Measurements from ENCODE around the gene RIMBP2. TPM values are rescaled to one million over a fixed set of nuclear protein-coding genes. Genes with fewer than 3 reads are reported as not detected.

Gene RIMBP2
- total and polyA plus RNA-seq, 2 experiments from 2014 or later, result not detected

GRCh38 chr12:130522244-130522834 lies 193.8 kb downstream of the RIMBP2 start:
- DNase-seq, result no peak
- Histone ChIP-seq H3K4me3 (no peak overlapping the region), H3K9ac (no peak overlapping the region), H3F3A (ENCODE audit: insufficient read depth) (no peaks in the 10 kb centered on the region), H3K36me3 (ENCODE audit: low read depth) (no peaks in the 10 kb centered on the region), H4K20me1 (ENCODE audit: insufficient read depth) (no peaks in the 10 kb centered on the region), H2AFZ (no peak overlapping the region), H3K9me3 (ENCODE audit: low read depth) (no peaks in the 10 kb centered on the region), H3K4me2 (ENCODE audit: unreplicated experiment) (no peak overlapping the region), H3K9me2 (ENCODE audit: insufficient read depth) (no peaks in the 10 kb centered on the region), H3K79me2 (ENCODE audit: insufficient read depth) (no peaks in the 10 kb centered on the region), H3K27me3 (replicated peaks; ENCODE audit: insufficient read depth) (no peaks in the 10 kb centered on the region), H3K4me1 (ENCODE audit: insufficient read depth) (no peaks in the 10 kb centered on the region), H3K27ac (no peak overlapping the region)
- WGBS, 2 experiments (ENCODE audit: low coverage in 1 of 2, low lambda C conversion rate in 2 of 2, missing lambda C conversion rate in 2 of 2), result 6 to 10% methylated on average over 17 of the region's 17 CpGs
- in situ Hi-C loops (cut with MboI), result no loop called here
- TF ChIP-seq EZH2phosphoT487 (IDR thresholded peaks at IDR 0.05; ENCODE audit: insufficient read depth, low read depth) (no peak), EZH2 (IDR thresholded peaks at IDR 0.05; ENCODE audit: insufficient read depth, poor library complexity, severe bottlenecking) (no peak)

GRCh38 chr12:130521375-130522124 lies 194.5 kb downstream of the RIMBP2 start:
- H3F3A ChIP-seq (ENCODE audit: insufficient read depth), result no peaks in the 10 kb centered on the region
- H3K27me3 ChIP-seq (replicated peaks; ENCODE audit: insufficient read depth), result no peaks in the 10 kb centered on the region
- H3K9me3 ChIP-seq (ENCODE audit: low read depth), result no peaks in the 10 kb centered on the region
- no peaks in the 10 kb centered on the region for H3K36me3 ChIP-seq (ENCODE audit: low read depth)
- no peak overlapping the region for H3K4me3 ChIP-seq
- H3K4me2 ChIP-seq (ENCODE audit: unreplicated experiment), result no peak overlapping the region
- H2AFZ ChIP-seq, result no peak overlapping the region
- no peak for DNase-seq
- no peaks in the 10 kb centered on the region for H3K9me2 ChIP-seq (ENCODE audit: insufficient read depth)
- H3K4me1 ChIP-seq (ENCODE audit: insufficient read depth), result no peaks in the 10 kb centered on the region
- no peaks in the 10 kb centered on the region for H3K79me2 ChIP-seq (ENCODE audit: insufficient read depth)
- in situ Hi-C loops (cut with MboI), result no loop called here
- TF ChIP-seq EZH2phosphoT487 (IDR thresholded peaks at IDR 0.05; ENCODE audit: insufficient read depth, low read depth), result no peak
- no peak for TF ChIP-seq EZH2 (IDR thresholded peaks at IDR 0.05; ENCODE audit: insufficient read depth, poor library complexity, severe bottlenecking)
- WGBS, 2 experiments (ENCODE audit: low coverage in 1 of 2, low lambda C conversion rate in 2 of 2, missing lambda C conversion rate in 2 of 2), result 48% methylated on average over 11 of the region's 11 CpGs
- H3K27ac ChIP-seq, result no peak overlapping the region
- no peaks in the 10 kb centered on the region for H4K20me1 ChIP-seq (ENCODE audit: insufficient read depth)
- no peak overlapping the region for H3K9ac ChIP-seq

GRCh38 chr12:130520784-130521183 lies 195.3 kb downstream of the RIMBP2 start:
- Histone ChIP-seq H3K4me3 (no peak overlapping the region), H4K20me1 (ENCODE audit: insufficient read depth) (no peaks in the 10 kb centered on the region), H3K27ac (no peak overlapping the region), H3K36me3 (ENCODE audit: low read depth) (no peaks in the 10 kb centered on the region), H3K79me2 (ENCODE audit: insufficient read depth) (no peaks in the 10 kb centered on the region), H3F3A (ENCODE audit: insufficient read depth) (no peaks in the 10 kb centered on the region), H3K9me3 (ENCODE audit: low read depth) (no peaks in the 10 kb centered on the region), H3K9ac (no peak overlapping the region), H3K9me2 (ENCODE audit: insufficient read depth) (no peaks in the 10 kb centered on the region), H3K4me2 (ENCODE audit: unreplicated experiment) (no peak overlapping the region), H3K27me3 (replicated peaks; ENCODE audit: insufficient read depth) (no peaks in the 10 kb centered on the region), H3K4me1 (ENCODE audit: insufficient read depth) (no peaks in the 10 kb centered on the region), H2AFZ (no peak overlapping the region)
- in situ Hi-C loops (cut with MboI), result no loop called here
- 29 to 30% methylated on average over 3 of the region's 3 CpGs for WGBS, 2 experiments (ENCODE audit: low coverage in 1 of 2, low lambda C conversion rate in 2 of 2, missing lambda C conversion rate in 2 of 2)
- TF ChIP-seq EZH2 (IDR thresholded peaks at IDR 0.05; ENCODE audit: insufficient read depth, poor library complexity, severe bottlenecking) (no peak), EZH2phosphoT487 (IDR thresholded peaks at IDR 0.05; ENCODE audit: insufficient read depth, low read depth) (no peak)
- no peak for DNase-seq

- no peaks in the 10 kb centered on the region for H3K4me1 ChIP-seq (ENCODE audit: insufficient read depth)
- no peak overlapping the region for H3K27ac ChIP-seq
- H3K27me3 ChIP-seq (replicated peaks; ENCODE audit: insufficient read depth), result no peaks in the 10 kb centered on the region
- no peak overlapping the region for H3K4me3 ChIP-seq
- no peaks in the 10 kb centered on the region for H3F3A ChIP-seq (ENCODE audit: insufficient read depth)
- whole genome bisulfite sequencing, 2 experiments (ENCODE audit: low coverage in 1 of 2, low lambda C conversion rate in 2 of 2, missing lambda C conversion rate in 2 of 2), result 21 to 26% methylated on average over 3 of the region's 3 CpGs
- no peak for TF ChIP-seq EZH2 (IDR thresholded peaks at IDR 0.05; ENCODE audit: insufficient read depth, poor library complexity, severe bottlenecking)
- in situ Hi-C loops (cut with MboI), result no loop called here
- H3K9ac ChIP-seq, result no peak overlapping the region
- no peaks in the 10 kb centered on the region for H3K9me2 ChIP-seq (ENCODE audit: insufficient read depth)
- no peaks in the 10 kb centered on the region for H3K79me2 ChIP-seq (ENCODE audit: insufficient read depth)
- no peak overlapping the region for H2AFZ ChIP-seq
- H3K36me3 ChIP-seq (ENCODE audit: low read depth), result no peaks in the 10 kb centered on the region
- no peak overlapping the region for H3K4me2 ChIP-seq (ENCODE audit: unreplicated experiment)
- no peak for DNase-seq
- no peaks in the 10 kb centered on the region for H4K20me1 ChIP-seq (ENCODE audit: insufficient read depth)
- no peaks in the 10 kb centered on the region for H3K9me3 ChIP-seq (ENCODE audit: low read depth)
Observed at GRCh38 chr12:130517588-130517987, 198.5 kb downstream of the RIMBP2 start.
